Activated naive CD4-positive, alpha-beta T cell (primary cell): ENCODE measurements around the gene ZNF625.
"Not testable (repeated sequence)": the region's sequence is repeated elsewhere in the genome, so short reads cannot be mapped to it uniquely, and the experiment has no call there.

Experiments
- DNase-seq, 4 experiments: peaks; one replicate each; lab custom pipeline; 2025; lab: John Stamatoyannopoulos, UW

The ZNF625 gene

GRCh38 chr19:12137221-12137940, 19.2 kb downstream of the ZNF625 start:
- peak in 1 of 4 experiments; percentile 3 for DNase-seq

GRCh38 chr19:12133069-12133468, 23.5 kb downstream of the ZNF625 start:
- DNase-seq: no peak

DNA sequence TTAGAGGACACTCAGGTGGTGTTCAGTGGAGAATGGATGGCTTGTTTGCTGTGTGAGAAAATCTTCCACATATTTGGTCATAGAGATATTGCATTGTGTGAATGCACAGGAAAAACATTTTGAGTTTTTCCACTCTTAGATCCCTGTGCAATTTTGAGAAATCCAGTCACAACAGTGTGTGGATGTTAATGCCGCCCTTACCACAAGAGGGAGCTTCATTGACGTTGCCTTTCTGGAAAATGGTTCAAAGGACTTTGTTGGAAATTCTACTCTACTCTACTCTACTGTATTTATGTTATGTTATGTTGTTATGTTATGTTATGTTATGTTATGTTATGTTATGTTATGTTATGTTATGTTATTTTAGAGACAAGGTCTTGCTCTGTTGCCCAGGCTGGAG, 29.8 kb downstream of the ZNF625 start:
- DNase-seq: no peak

DNA sequence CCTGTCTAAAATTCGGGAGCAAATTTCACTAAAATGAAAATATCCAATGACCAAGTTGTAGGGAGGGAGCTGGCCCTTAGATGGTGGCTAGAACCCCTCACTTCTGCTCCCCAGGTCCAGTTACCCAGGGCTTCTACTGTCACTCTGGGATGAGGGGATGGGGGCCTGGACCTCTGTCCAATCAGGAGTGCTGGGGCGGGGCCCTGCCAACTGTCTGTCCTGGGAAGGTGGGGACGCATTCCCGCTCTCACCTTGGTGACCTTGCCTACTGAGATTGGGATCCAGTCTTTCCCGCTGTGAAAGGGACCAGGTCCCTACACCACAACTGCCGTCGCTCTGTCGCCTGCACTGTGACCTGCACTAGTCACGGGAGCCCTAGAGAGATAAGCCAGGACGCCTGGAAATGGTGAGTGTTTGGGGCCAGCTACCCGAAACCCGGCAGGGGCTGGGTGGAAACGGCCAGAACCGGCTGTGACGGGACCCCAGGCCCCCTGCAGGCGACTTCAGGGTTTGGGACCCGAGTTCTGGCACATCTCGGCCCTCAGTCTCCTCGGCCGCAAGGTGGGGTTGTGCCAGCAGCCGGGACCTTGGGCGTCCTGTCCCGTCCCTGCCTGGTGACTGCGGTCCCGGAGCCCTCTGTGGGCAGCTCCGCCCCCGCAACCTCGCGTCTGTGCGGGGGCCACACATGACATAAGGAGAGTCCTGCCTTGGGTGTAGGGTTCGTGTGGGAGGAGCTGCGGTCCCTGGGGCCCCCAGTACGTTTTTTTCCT, 39.1 kb downstream of the ZNF625 start:
- no peak for DNase-seq

DNA sequence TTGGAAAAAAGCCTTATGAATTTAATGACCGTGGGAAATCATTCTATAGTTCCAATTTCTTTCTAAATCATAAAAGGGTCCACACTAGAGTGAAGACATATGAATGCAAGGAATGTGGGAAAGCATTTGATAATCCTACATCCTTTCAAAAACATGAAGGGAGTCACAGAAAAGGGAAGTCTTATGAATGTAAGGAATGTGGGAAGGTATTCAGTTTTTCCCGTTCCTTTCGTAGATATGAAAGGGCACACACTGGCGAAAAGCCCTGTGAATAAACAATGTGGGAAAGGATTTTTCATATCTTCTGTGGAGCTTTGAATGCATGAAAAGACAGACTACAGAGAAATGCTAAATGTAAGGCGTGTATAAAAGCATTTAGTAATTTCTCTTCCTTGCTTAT, 43.4 kb downstream of the ZNF625 start:
- no peak for DNase-seq

GRCh38 chr19:12112701-12113100, 43.8 kb downstream of the ZNF625 start:
- no peak for DNase-seq

DNA sequence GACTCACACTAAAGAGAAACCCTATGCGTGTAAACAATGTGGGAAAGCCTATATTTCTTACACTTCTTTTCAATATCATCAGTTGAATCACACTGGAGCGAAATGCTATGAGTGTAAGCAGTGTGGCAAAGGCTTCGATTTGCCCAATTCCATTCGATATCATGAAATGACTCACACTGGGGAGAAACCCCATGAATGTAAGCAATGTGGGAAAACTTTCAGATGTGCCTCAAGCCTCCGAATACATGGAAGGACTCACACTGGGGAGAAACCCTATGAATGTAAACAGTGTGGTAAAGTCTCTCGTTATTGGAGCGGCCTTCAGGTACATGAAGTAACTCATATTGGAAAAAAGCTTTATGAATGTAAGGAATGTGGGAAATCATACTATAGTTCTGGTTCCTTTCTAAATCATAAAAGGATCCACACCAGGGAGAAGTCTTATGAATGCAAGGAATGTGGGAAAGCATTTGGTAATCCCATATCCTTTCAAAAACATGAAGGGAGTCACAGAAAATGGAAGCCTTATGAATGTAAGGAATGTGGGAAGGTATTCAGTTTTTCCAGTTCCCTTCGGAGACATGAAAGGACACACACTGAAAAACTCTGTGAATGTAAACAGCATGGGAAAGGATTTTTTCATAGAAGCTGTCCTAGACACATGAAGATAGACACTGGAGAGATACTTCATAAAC, 44.4 kb downstream of the ZNF625 start:
- no peak for DNase-seq

DNA sequence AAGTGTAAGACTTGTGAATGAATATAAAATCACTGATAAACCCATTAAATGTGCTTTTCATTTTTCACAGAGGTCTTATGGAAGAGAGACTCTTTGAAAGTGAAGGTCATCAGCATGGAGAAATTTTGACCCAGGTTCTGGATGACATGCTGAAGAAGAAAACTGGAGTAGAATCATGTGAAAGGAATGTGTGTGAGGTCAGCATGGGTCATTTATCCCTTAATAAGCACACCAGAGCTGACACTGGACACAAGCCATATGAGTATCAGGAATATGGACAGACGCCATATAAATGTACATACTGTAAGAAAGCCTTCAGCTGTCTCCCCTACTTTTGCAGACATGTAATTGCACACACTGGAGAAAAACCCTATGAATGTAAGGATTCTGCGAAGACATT, 45.4 kb downstream of the ZNF625 start:
- no peak for DNase-seq

GRCh38 chr19:12103909-12104308, 52.6 kb downstream of the ZNF625 start:
- not testable (repeated sequence) for DNase-seq

- no peak for DNase-seq
These were observed 58.5 kb downstream of the ZNF625 start for GRCh38 chr19:12098040-12098439.

DNA sequence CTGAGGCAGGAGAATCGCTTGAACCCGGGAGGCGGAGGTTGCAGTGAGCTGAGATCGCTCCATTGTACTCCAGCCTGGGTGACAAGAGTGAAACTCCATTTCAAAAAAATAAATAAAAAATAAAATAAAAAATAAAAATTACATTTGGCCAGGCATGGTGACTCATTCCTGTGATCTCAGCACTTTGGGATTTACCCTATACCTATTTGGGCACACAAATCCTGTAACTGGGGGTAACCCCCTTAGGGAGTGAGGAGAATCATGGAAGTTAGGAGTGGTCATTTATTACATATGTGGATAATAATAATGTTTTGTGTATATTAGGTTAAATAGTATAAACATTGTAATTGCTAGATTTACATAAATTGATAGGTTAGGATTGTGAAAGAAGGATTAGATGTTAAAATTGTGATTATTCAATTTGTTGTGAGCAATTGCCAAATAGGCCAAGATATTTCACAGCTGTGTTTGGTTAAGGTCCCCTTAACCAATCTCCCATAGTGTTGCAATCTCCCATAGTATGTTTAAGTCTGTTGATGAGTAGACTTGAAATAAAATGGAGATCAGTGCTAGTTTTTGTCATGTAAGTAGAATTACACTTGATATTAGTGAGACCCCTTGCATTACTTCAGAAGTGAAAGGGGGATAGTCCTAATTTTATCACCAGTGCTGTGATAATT, 61.3 kb downstream of the ZNF625 start:
- no peak for DNase-seq
